B cell (primary cell): Measurements from ENCODE around the gene SNX32. TPM values are rescaled to one million over a fixed set of nuclear protein-coding genes. Genes with fewer than 3 reads are reported as not detected.

Experiments used
- ATAC-seq: fragments of 200-7000 bp; cut with Tn5 transposase; one replicate; pipeline ENCODE4 v1.10.0; 2021; ENCODE audit warnings: low read depth, mild to moderate bottlenecking, moderate number of reproducible peaks, moderate library complexity
- CTCF ChIA-PET: fragments of 350-600 bp; sonication (Branson Sonifier 250); formaldehyde crosslinking; loops from one replicate; lab custom pipeline; 2021; ENCODE audit warnings: antibody characterized with exemption, inconsistent platforms; lab: Charles Lee
- POLR2A ChIA-PET: fragments of 350-600 bp; sonication (Branson Sonifier 250); formaldehyde crosslinking; loops from one replicate; lab custom pipeline; 2021; ENCODE audit warnings: antibody characterized with exemption; lab: Charles Lee
- DNase-seq: peaks from one replicate; pipeline ENCODE4 v3.0.0; 2013
- H2AFZ ChIP-seq: 2 replicates; pipeline ENCODE4 v1.6.1; 2012; ENCODE audit warnings: mild to moderate bottlenecking, low read depth, low read length; ENCODE audit not compliant: insufficient read depth, poor library complexity, severe bottlenecking
- H3K27ac ChIP-seq, 2 donors: 1 replicate in 1 of 2; 2 replicates in 1 of 2; pipeline ENCODE4 v1.5.1; 2012 to 2013; ENCODE audit warnings: low read length in 2 of 2, mild to moderate bottlenecking in 2 of 2, moderate library complexity in 1 of 2
- H3K27me3 ChIP-seq, 4 experiments: fragments of 200-600 bp in 1 of 4; sonication (generic) in 1 of 4; replicated peaks in 1 of 4; 1 replicate in 2 of 4; 2 replicates in 2 of 4; pipeline versions ENCODE4 v1.6.1 to v1.7.0; 2013 to 2016; ENCODE audit warnings: low read length in 3 of 4, mild to moderate bottlenecking in 2 of 4, mixed read lengths in 1 of 4, moderate library complexity in 1 of 4; ENCODE audit not compliant: insufficient read depth in 4 of 4, control insufficient read depth in 3 of 4; ENCODE audit errors: control extremely low read depth in 1 of 4
- H3K36me3 ChIP-seq, 2 experiments: replicated peaks in 1 of 2; 1 replicate in 1 of 2; 2 replicates in 1 of 2; pipeline versions ENCODE4 v1.6.1 to v1.7.1; 2013; ENCODE audit warnings: low read length in 1 of 2; ENCODE audit not compliant: insufficient read depth in 2 of 2, control insufficient read depth in 1 of 2; ENCODE audit errors: control extremely low read depth in 1 of 2, extremely low read depth in 1 of 2
- H3K4me1 ChIP-seq, 2 donors: fragments of 200-600 bp in 1 of 2; sonication (generic) in 1 of 2; 1 replicate in 1 of 2; 2 replicates in 1 of 2; pipeline versions ENCODE4 v1.5.1 to v1.6.1; 2013 to 2017; ENCODE audit warnings: low read length in 2 of 2; ENCODE audit not compliant: control insufficient read depth in 2 of 2, insufficient read depth in 2 of 2
- H3K4me2 ChIP-seq: replicated peaks from 2 replicates; pipeline ENCODE3; 2012; ENCODE audit warnings: mild to moderate bottlenecking, low read depth, low read length; ENCODE audit not compliant: poor library complexity, severe bottlenecking
- H3K4me3 ChIP-seq, 5 experiments: fragments of 200-600 bp in 1 of 5; sonication (generic) in 1 of 5; 1 replicate in 3 of 5; 2 replicates in 2 of 5; pipeline versions ENCODE4 v1.5.1 to v1.7.0; 2011 to 2016; ENCODE audit warnings: low read length in 4 of 5, mild to moderate bottlenecking in 4 of 5, low read depth in 2 of 5, control low read depth in 1 of 5, moderate library complexity in 1 of 5; ENCODE audit not compliant: insufficient read depth in 1 of 5; ENCODE audit errors: control extremely low read depth in 1 of 5, extremely low read depth in 1 of 5
- H3K79me2 ChIP-seq: fragments of 200-600 bp; sonication (generic); one replicate; pipeline ENCODE4 v1.6.0; 2016; ENCODE audit warnings: low read length; ENCODE audit not compliant: control insufficient read depth, insufficient read depth
- H3K9ac ChIP-seq: fragments of 200-600 bp; sonication (generic); 2 replicates; pipeline ENCODE4 v1.6.1; 2017; ENCODE audit warnings: mild to moderate bottlenecking, low read length, moderate library complexity
- H3K9me3 ChIP-seq, 3 donors: one replicate each; pipeline versions ENCODE4 v1.6.1 to v1.7.1; 2013; ENCODE audit warnings: low read length in 2 of 3; ENCODE audit not compliant: control insufficient read depth in 2 of 3, insufficient read depth in 1 of 3; ENCODE audit errors: control extremely low read depth in 1 of 3
- H4K20me1 ChIP-seq: 2 replicates; pipeline ENCODE4 v1.6.0; 2012; ENCODE audit warnings: mild to moderate bottlenecking, low read length; ENCODE audit not compliant: insufficient read depth, control insufficient read depth, poor library complexity, severe bottlenecking
- H3K27ac Mint-ChIP-seq: one replicate; pipeline ENCODE4 v1.8.0; 2021; ENCODE audit warnings: mixed read lengths
- H3K27me3 Mint-ChIP-seq: one replicate; pipeline ENCODE4 v1.8.0; 2021; ENCODE audit warnings: mixed read lengths
- H3K4me1 Mint-ChIP-seq: one replicate; pipeline ENCODE4 v1.8.0; 2021; ENCODE audit warnings: mixed read lengths
- H3K4me3 Mint-ChIP-seq: one replicate; pipeline ENCODE4 v1.8.0; 2021; ENCODE audit warnings: mixed read lengths
- H3K9me3 Mint-ChIP-seq: one replicate; pipeline ENCODE4 v1.8.0; 2022; ENCODE audit warnings: mixed read lengths; ENCODE audit not compliant: insufficient read depth
- EZH2 ChIP-seq: IDR thresholded peaks from 2 replicates; pipeline ENCODE4 v1.6.1; 2012; ENCODE audit warnings: borderline replicate concordance, low read depth, mild to moderate bottlenecking, moderate library complexity, low read length; ENCODE audit not compliant: insufficient read depth, poor library complexity, severe bottlenecking
- WGBS: methylation state at CpG from one replicate; pipeline ENCODE4 v1.1.5; 2013; ENCODE audit warnings: missing lambda C conversion rate; ENCODE audit not compliant: insufficient coverage; 5-methylcytosine and 5-hydroxymethylcytosine counted together
- intact Hi-C: fragments of 100-400 bp; cut with micrococcal nuclease; formaldehyde crosslinking; loops from one replicate; pipeline ENCODE4 v1.10.0; 2022
- polyA plus RNA-seq: library from polyadenylated mRNA; depleted of rRNA; stranded (reverse); fragments of >200 nt; gene quantifications from 2 replicates; pipeline ENCODE4 v1.2.3, GENCODE V29; 2012
- total RNA-seq, 2 donors: library from RNA; stranded (reverse); fragments of 120-200 nt in 1 of 2; gene quantifications; 1 replicate in 1 of 2; 2 replicates in 1 of 2; pipeline versions ENCODE4 v1.2.3 to v1.2.4, GENCODE V29; 2013 to 2022
- TF ChIP-seq, protein P1 (sequence below): fragments of 200-600 bp; IDR thresholded peaks from one replicate; pipeline ENCODE4 v1.8.0; 2022; ENCODE audit warnings: antibody characterized with exemption, mild to moderate bottlenecking

Gene SNX32
- total and polyA plus RNA-seq, 2 donors (not counting 1 experiment from before 2014, with no cell fraction given) = 0.57 to 0.89 TPM

DNA sequence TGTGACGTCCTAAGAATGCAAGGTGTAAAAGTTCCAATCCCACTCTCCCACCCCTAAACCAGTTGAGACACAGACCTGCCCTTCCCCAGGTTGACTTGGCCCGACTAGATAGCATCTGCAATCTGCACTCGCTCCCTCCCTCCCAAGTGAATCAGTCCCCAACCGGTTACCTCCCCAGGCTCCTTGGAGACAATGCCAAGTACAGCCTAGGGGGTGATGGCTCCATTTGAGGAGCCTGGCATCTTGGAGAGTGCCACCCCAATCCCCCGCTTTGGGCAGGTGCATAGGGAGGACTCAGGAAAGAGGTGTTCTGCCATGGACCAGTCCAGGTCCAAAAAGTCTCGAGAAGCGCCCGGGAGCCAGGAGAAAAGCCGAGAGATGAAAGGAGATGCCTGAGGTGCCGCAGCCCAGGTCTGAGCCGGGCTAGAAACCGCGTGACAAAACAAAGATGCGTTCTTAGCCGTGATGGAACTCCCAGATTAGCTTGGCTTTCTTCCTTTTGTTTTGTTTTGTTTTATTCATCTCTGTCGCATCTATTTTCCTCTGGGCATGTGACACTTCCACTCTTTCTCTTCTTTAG lies 18.7 kb upstream of the SNX32 start:
- POLR2A ChIA-PET = interaction anchor here (1.0 kb wide), 1 partner anchor 485 kb away, joined by 3 read pairs; no protein-coding TSS in a partner anchor
- CTCF ChIA-PET = interaction anchor here (4.5 to 6.1 kb wide), 3 partner anchors 25 to 103 kb away, joined by 48 to 90 read pairs (median 49); partner anchors contain the start of genes AP5B1, KAT5 and OVOL1
- WGBS = 92% methylated on average over 13 of the region's 16 CpGs
- no peaks in the 10 kb centered on the region for H3K9me3 Mint-ChIP-seq
- H4K20me1 ChIP-seq = no peaks in the 10 kb centered on the region
- no peak for TF ChIP-seq EZH2
- TF ChIP-seq, protein P1, sequence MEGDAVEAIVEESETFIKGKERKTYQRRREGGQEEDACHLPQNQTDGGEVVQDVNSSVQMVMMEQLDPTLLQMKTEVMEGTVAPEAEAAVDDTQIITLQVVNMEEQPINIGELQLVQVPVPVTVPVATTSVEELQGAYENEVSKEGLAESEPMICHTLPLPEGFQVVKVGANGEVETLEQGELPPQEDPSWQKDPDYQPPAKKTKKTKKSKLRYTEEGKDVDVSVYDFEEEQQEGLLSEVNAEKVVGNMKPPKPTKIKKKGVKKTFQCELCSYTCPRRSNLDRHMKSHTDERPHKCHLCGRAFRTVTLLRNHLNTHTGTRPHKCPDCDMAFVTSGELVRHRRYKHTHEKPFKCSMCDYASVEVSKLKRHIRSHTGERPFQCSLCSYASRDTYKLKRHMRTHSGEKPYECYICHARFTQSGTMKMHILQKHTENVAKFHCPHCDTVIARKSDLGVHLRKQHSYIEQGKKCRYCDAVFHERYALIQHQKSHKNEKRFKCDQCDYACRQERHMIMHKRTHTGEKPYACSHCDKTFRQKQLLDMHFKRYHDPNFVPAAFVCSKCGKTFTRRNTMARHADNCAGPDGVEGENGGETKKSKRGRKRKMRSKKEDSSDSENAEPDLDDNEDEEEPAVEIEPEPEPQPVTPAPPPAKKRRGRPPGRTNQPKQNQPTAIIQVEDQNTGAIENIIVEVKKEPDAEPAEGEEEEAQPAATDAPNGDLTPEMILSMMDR = no peak
- H3K4me1 ChIP-seq = peaks cover 6 to 13% of the 10 kb centered on the region in 2 donors
- intact Hi-C loops = loop anchor here (5.0 kb wide), 1 partner anchor 48 kb away; no protein-coding TSS in a partner anchor
- H3K79me2 ChIP-seq = no peaks in the 10 kb centered on the region
- DNase-seq (no peak), ATAC-seq (no peak)
- no peak overlapping the region for H3K4me3 ChIP-seq
- H3K4me3 Mint-ChIP-seq = no peak overlapping the region
- H3K27me3 ChIP-seq = no peaks in the 10 kb centered on the region
- H3K9me3 ChIP-seq = no peaks in the 10 kb centered on the region
- no peak overlapping the region for H3K4me2 ChIP-seq
- no peak overlapping the region for H3K27ac Mint-ChIP-seq
- peaks cover 4% of the 10 kb centered on the region for H3K27me3 Mint-ChIP-seq
- no peak overlapping the region for H3K27ac ChIP-seq
- no peak overlapping the region for H3K9ac ChIP-seq
- no peaks in the 10 kb centered on the region for H3K36me3 ChIP-seq
- peaks cover 9% of the 10 kb centered on the region for H3K4me1 Mint-ChIP-seq
- H2AFZ ChIP-seq = no peak overlapping the region

DNA sequence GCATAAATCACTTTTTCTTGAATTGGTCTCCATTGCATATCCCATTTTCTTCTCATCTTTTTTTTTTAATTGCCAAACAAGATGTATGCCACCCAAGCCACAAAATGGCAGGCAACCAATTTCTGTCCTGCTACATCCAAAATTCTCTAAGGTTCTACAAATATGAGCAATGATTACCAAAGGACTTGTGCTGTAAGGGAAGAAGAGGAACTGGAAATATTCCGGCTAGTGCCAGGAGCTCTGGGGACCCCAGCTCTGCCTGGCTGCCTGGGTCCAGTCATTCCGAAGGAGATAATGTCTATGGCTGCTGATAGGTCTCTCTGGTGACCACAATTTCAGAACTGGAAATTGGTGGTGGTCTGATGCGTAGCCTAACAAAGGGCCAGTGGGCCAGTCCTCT lies 17.1 kb upstream of the SNX32 start:
- Mint-ChIP-seq H3K4me1 (peaks cover 9% of the 10 kb centered on the region), H3K4me3 (peak overlapping the region; percentile 74), H3K27ac (no peak overlapping the region), H3K27me3 (no peaks in the 10 kb centered on the region), H3K9me3 (no peaks in the 10 kb centered on the region)
- intact Hi-C loops = loop anchor here (5.0 kb wide), 1 partner anchor 49 kb away; no protein-coding TSS in a partner anchor
- ChIA-PET CTCF (interaction anchor here (0.6 to 6.1 kb wide), 18 partner anchors 10 to 795 kb away, joined by 3 to 90 read pairs (median 6); partner anchors contain the start of genes AP5B1, KAT5, OVOL1 and RELA), POLR2A (interaction anchor here (1.1 to 1.4 kb wide), 2 partner anchors 36 to 71 kb away, joined by 5 to 6 read pairs; partner anchors contain the start of genes AP5B1 and FIBP)
- no peak for ATAC-seq
- no peak for TF ChIP-seq EZH2
- TF ChIP-seq, protein P1 = no peak
- Histone ChIP-seq H2AFZ (no peak overlapping the region), H3K4me3 (no peak overlapping the region), H3K36me3 (no peaks in the 10 kb centered on the region), H3K27ac (no peak overlapping the region), H3K79me2 (no peaks in the 10 kb centered on the region), H3K27me3 (no peaks in the 10 kb centered on the region), H3K9ac (no peak overlapping the region), H4K20me1 (no peaks in the 10 kb centered on the region), H3K9me3 (no peaks in the 10 kb centered on the region), H3K4me1 (peaks cover 6 to 13% of the 10 kb centered on the region in 2 donors), H3K4me2 (peak overlapping the region; percentile 14)
- 100% methylated on average over 3 of the region's 3 CpGs for WGBS
- no peak for DNase-seq
